K562 (cell line): Measurements from ENCODE around the gene ATXN2L. TPM values are rescaled to one million over a fixed set of nuclear protein-coding genes. Genes with fewer than 3 reads are reported as not detected.
A peak's percentile ranks its signal among the peaks of the same experiment; 100 is the strongest.

Experiments
- ATF7 ChIP-seq: fragments of 450-650 bp; IDR thresholded peaks from 2 replicates; pipeline ENCODE4 v1.7.1; 2014; ENCODE audit warnings: mild to moderate bottlenecking, moderate library complexity
- CTBP1 ChIP-seq: fragments of 450-650 bp; IDR thresholded peaks from 2 replicates; pipeline ENCODE4 v1.6.1; 2016; ENCODE audit warnings: borderline replicate concordance
- EP400 ChIP-seq: fragments of 450-650 bp; IDR thresholded peaks from 2 replicates; pipeline ENCODE4 v1.6.1; 2017; ENCODE audit warnings: antibody characterized with exemption, mild to moderate bottlenecking, moderate library complexity
- HDAC3 ChIP-seq: fragments of 450-650 bp; IDR thresholded peaks from 2 replicates; pipeline ENCODE4 v1.6.1; 2018; ENCODE audit warnings: borderline replicate concordance, mild to moderate bottlenecking, moderate library complexity; ENCODE audit not compliant: partially characterized antibody
- HMGN3 ChIP-seq: IDR thresholded peaks from 2 replicates; pipeline ENCODE4 v1.6.1; 2011; ENCODE audit warnings: borderline replicate concordance, low read depth, mild to moderate bottlenecking, mixed read lengths, low read length; ENCODE audit not compliant: insufficient read length; ENCODE audit errors: extremely low read depth
- KLF1 ChIP-seq: fragments of 450-650 bp; IDR thresholded peaks from 2 replicates; pipeline ENCODE4 v1.6.1; 2016; ENCODE audit warnings: missing genetic modification characterization, missing compliant biosample characterization
- KLF13 ChIP-seq: fragments of 450-650 bp; IDR thresholded peaks from 2 replicates; pipeline ENCODE4 v1.6.1; 2016; ENCODE audit warnings: missing genetic modification characterization, low read depth, mild to moderate bottlenecking, missing compliant biosample characterization, moderate library complexity, borderline replicate concordance
- L3MBTL2 ChIP-seq: fragments of 450-650 bp; IDR thresholded peaks from 2 replicates; pipeline ENCODE4 v1.6.1; 2016; ENCODE audit warnings: mild to moderate bottlenecking, moderate library complexity
- NRF1 ChIP-seq, 2 experiments: fragments of 450-650 bp; IDR thresholded peaks in 1 of 2; conservative IDR thresholded peaks in 1 of 2; 2 replicates each; pipeline ENCODE4 v1.6.1; 2014; ENCODE audit warnings: mild to moderate bottlenecking in 2 of 2
- RBM25 ChIP-seq: fragments of 200-400 bp; formaldehyde crosslinking; IDR thresholded peaks from 2 replicates; pipeline ENCODE4 v1.6.1; 2018; ENCODE audit warnings: low read length, low read depth, moderate library complexity; ENCODE audit not compliant: severe bottlenecking
- SAP30 ChIP-seq: fragments of 200-600 bp; sonication (generic); IDR thresholded peaks from 2 replicates; pipeline ENCODE4 v1.6.1; 2012; ENCODE audit warnings: borderline replicate concordance, low read depth, mild to moderate bottlenecking, moderate library complexity, low read length, control low read depth, inconsistent platforms; ENCODE audit not compliant: insufficient read depth, poor library complexity, severe bottlenecking
- SIN3B ChIP-seq: fragments of 450-650 bp; IDR thresholded peaks from 2 replicates; pipeline ENCODE4 v1.6.1; 2017; ENCODE audit warnings: low read depth, mild to moderate bottlenecking, moderate library complexity
- SP2 ChIP-seq: IDR thresholded peaks from 2 replicates; pipeline ENCODE4 v1.6.1; 2011; ENCODE audit warnings: mild to moderate bottlenecking, low read depth, low read length, moderate library complexity; ENCODE audit not compliant: poor library complexity, severe bottlenecking; ENCODE audit errors: extremely low read depth
- ZFX ChIP-seq: sonication (generic); formaldehyde crosslinking; IDR thresholded peaks from 2 replicates; pipeline ENCODE4 v1.8.0; 2022; ENCODE audit warnings: mild to moderate bottlenecking, missing genetic modification reagents, moderate library complexity
- polyA plus RNA-seq, 8 experiments: library from polyadenylated mRNA; depleted of rRNA in 4 of 8; stranded (reverse) in 5 of 8; unstranded in 3 of 8; fragments of >200 nt; fragmentation: Nextera tagmentation in 2 of 8; fragmentation: Illumina TruSeq in 1 of 8; extraction: Ambion mirVana in 2 of 8; extraction: Trizol in 1 of 8; gene quantifications; 2 replicates each; pipeline versions ENCODE4 v1.2.1 to v1.2.3, GENCODE V29; 2011 to 2014; ENCODE audit warnings: inconsistent platforms in 1 of 8, missing spikeins in 1 of 8
- total RNA-seq, 7 experiments: library from RNA; depleted of rRNA in 6 of 7; stranded (reverse); fragments of >200 nt in 6 of 7; fragmentation: Illumina TruSeq in 2 of 7; extraction: Trizol in 2 of 7; gene quantifications; 2 replicates each; pipeline versions ENCODE4 v1.2.1 to v1.2.3, GENCODE V29; 2011 to 2021; ENCODE audit warnings: low replicate concordance in 1 of 7
- TF ChIP-seq, protein P1 (sequence below), 3 experiments: fragments of 200-800 bp in 1 of 3; fragments of 250-450 bp in 1 of 3; fragments of 450-650 bp in 1 of 3; sonication (Bioruptor Pico) in 1 of 3; sonication (Bioruptor generic) in 1 of 3; formaldehyde crosslinking in 1 of 3; IDR thresholded peaks; 2 replicates each; pipeline versions ENCODE4 v1.6.1 to v1.8.0; 2016 to 2022; ENCODE audit warnings: mild to moderate bottlenecking in 2 of 3, missing genetic modification characterization in 2 of 3, missing compliant biosample characterization in 1 of 3, moderate library complexity in 1 of 3
- TF ChIP-seq, protein P2 (sequence below): fragments of 450-650 bp; conservative IDR thresholded peaks from 2 replicates; pipeline ENCODE4 v1.6.1; 2016; ENCODE audit warnings: missing genetic modification characterization, low read depth, mild to moderate bottlenecking, control low read depth, missing compliant biosample characterization
- TF ChIP-seq, protein P3 (sequence below): fragments of 450-650 bp; IDR thresholded peaks from one replicate; pipeline ENCODE4 v1.6.1; 2018; ENCODE audit warnings: mild to moderate bottlenecking, moderate library complexity; ENCODE audit not compliant: partially characterized antibody

ATXN2L gene
- total and polyA plus RNA-seq, 9 of the 15 experiments (the other 6 are each of a cell fraction or from before 2014, with no cell fraction given) = 3.8 to 280 (median 37.2) TPM

DNA sequence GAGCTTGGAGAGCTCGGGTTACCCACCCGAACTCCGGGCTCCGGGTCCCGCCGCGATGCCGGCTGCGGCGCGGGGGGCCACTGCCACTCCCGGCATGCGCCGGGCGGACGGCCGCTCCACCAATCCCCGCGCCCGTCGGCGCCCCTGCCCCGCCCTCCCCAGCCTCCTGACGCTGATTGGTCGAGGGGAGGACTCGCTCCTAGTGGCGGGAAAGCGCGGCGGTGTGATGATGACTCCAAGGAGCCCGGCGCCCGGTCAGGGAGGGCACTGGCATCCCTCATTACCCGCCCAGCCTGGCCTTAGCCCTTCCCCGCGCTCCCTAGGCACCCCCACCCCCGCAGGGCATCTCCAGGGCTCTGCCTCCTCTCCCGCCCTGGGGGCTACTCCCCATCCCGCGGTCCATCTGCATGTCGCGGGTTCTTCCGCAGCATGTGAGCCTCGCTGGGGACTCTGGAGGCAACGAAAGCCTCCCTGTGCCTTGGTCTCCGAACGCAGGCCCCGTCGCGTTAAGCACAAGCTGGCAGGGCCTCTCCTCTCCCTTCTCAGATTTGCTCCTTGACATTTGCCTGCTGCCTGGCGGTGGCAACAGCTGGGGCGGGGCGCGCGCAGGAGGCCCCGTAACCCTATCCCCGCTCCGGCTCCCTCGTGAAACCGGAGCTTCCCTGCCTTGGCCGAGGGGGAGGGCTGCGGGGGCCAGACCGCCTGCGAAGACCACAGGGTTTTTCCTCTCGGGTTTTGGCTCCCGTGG, 57.2 kb downstream of the ATXN2L start (continued):
- TF ChIP-seq L3MBTL2 (peak; percentile 100), SIN3B (peak; percentile 39; the same call in 1 of the 2 replicates), RBM25 (peak; percentile 95), NRF1 (conservative IDR thresholded peaks at IDR 0.05 in 1 of 2, IDR thresholded peaks at IDR 0.05 in 1 of 2) (peak; percentile 81 to 82; a peak in 3 of 4 replicates), HMGN3 (peak; percentile 55), CTBP1 (peak; percentile 24; the same call in 1 of the 2 replicates), ATF7 (0 out of 2 replicates have a peak, but pooled peaks have one; percentile 10), SAP30 (peak; percentile 57), KLF13 (no peak), HDAC3 (no peak), SP2 (peak; percentile 42), EP400 (peak; percentile 49), ZFX (peak; percentile 55; the same call in 1 of the 2 replicates), KLF1 (tag) (0 out of 2 replicates have a peak, but pooled peaks have one; percentile 17)
- TF ChIP-seq, protein P1, sequence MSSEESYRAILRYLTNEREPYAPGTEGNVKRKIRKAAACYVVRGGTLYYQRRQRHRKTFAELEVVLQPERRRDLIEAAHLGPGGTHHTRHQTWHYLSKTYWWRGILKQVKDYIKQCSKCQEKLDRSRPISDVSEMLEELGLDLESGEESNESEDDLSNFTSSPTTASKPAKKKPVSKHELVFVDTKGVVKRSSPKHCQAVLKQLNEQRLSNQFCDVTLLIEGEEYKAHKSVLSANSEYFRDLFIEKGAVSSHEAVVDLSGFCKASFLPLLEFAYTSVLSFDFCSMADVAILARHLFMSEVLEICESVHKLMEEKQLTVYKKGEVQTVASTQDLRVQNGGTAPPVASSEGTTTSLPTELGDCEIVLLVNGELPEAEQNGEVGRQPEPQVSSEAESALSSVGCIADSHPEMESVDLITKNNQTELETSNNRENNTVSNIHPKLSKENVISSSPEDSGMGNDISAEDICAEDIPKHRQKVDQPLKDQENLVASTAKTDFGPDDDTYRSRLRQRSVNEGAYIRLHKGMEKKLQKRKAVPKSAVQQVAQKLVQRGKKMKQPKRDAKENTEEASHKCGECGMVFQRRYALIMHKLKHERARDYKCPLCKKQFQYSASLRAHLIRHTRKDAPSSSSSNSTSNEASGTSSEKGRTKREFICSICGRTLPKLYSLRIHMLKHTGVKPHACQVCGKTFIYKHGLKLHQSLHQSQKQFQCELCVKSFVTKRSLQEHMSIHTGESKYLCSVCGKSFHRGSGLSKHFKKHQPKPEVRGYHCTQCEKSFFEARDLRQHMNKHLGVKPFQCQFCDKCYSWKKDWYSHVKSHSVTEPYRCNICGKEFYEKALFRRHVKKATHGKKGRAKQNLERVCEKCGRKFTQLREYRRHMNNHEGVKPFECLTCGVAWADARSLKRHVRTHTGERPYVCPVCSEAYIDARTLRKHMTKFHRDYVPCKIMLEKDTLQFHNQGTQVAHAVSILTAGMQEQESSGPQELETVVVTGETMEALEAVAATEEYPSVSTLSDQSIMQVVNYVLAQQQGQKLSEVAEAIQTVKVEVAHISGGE (CRISPR knock-in tag; IDR thresholded peaks at IDR 0.05) = no peak; a peak in 1 of 6 replicates
- TF ChIP-seq, protein P2, sequence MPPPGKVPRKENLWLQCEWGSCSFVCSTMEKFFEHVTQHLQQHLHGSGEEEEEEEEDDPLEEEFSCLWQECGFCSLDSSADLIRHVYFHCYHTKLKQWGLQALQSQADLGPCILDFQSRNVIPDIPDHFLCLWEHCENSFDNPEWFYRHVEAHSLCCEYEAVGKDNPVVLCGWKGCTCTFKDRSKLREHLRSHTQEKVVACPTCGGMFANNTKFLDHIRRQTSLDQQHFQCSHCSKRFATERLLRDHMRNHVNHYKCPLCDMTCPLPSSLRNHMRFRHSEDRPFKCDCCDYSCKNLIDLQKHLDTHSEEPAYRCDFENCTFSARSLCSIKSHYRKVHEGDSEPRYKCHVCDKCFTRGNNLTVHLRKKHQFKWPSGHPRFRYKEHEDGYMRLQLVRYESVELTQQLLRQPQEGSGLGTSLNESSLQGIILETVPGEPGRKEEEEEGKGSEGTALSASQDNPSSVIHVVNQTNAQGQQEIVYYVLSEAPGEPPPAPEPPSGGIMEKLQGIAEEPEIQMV (tag) = no peak
- TF ChIP-seq, protein P3, sequence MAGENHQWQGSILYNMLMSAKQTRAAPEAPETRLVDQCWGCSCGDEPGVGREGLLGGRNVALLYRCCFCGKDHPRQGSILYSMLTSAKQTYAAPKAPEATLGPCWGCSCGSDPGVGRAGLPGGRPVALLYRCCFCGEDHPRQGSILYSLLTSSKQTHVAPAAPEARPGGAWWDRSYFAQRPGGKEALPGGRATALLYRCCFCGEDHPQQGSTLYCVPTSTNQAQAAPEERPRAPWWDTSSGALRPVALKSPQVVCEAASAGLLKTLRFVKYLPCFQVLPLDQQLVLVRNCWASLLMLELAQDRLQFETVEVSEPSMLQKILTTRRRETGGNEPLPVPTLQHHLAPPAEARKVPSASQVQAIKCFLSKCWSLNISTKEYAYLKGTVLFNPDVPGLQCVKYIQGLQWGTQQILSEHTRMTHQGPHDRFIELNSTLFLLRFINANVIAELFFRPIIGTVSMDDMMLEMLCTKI = no peak
